NT2/D1 (cell line): ENCODE measurements around the gene CDC42EP4.

Source experiments
- YY1 ChIP-seq: IDR thresholded peaks from 2 replicates; pipeline ENCODE4 v1.6.1; 2011; ENCODE audit not compliant: insufficient read length, insufficient read depth
- ZNF274 ChIP-seq: IDR thresholded peaks from 2 replicates; pipeline ENCODE4 v1.6.1; 2011; ENCODE audit warnings: mild to moderate bottlenecking, low read depth, low read length

GRCh38 chr17:73305845-73306836 is 5.7 kb downstream of the CDC42EP4 start:
- no peak for TF ChIP-seq ZNF274
- TF ChIP-seq YY1: no peak
